ENCODE results near the gene KCTD20. TPM values are rescaled to one million over a fixed set of nuclear protein-coding genes. Genes with fewer than 3 reads are reported as not detected.
A peak's percentile ranks its signal among the peaks of the same experiment; 100 is the strongest.

Gene KCTD20
- polyA plus RNA-seq, 1 donor (not counting 4 experiments of a cell fraction or from before 2014, with no cell fraction given), result 31.8 TPM

DNA sequence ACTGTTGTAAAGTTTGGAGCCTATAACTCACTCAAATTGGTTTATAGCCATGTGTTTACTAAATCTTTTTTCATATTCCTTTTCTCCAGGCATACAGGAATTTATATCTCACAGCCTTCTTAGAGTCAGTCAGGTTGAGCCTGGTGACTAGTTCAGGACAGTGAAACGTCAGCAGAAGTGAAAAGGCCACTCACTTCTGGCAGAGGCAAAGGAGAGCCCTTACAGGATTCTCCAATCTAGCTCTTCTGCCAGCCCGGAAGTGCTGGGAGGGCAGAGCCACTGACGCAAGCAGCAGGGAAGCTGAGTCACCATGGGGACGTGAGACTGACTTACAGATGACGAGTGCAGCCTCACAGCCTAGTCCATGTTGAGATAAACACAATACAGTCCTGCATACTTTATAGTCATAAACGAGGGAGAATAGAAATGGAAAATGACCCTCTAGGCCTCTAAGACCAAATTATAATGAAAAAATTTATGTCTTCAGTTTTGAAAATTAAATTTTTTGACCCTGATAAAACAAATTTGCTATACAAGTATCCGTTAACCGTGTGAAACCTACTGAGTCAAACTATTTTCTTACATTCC lies 1.4 kb upstream of the KCTD20 start:
- no peaks in the 10 kb centered on the region for H3K9me3 ChIP-seq (ENCODE audit: control insufficient read depth, low read depth, low read length)
- FAIRE-seq (peak; percentile 92), DNase-seq (ENCODE audit: low read depth, low spot score) (peak; percentile 87)
- H3K4me3 ChIP-seq (ENCODE audit: control insufficient read depth in 2 of 3, extremely low read depth in 1 of 3, insufficient read depth in 2 of 3, low read depth in 1 of 3, low read length in 3 of 3), result peak overlapping the region in 1 of 3 experiments; percentile 16
- no peaks in the 10 kb centered on the region for H4K20me1 ChIP-seq (ENCODE audit: control insufficient read depth, extremely low read depth, insufficient read depth, low read length)
- peak overlapping the region; percentile 42 for H3K9ac ChIP-seq (ENCODE audit: control insufficient read depth, extremely low read depth, insufficient read depth, low read length)
- H2AFZ ChIP-seq (ENCODE audit: control insufficient read depth, low read length), result peak overlapping the region; percentile 68
- no peaks in the 10 kb centered on the region for H3K36me3 ChIP-seq (ENCODE audit: control insufficient read depth in 2 of 2, extremely low read depth in 1 of 2, insufficient read depth in 2 of 2, low read length in 2 of 2)
- peak overlapping the region; percentile 89 for H3K27ac ChIP-seq (ENCODE audit: control insufficient read depth, insufficient read depth, low read length)
- H3K4me1 ChIP-seq (ENCODE audit: control insufficient read depth, extremely low read depth, insufficient read depth, low read length), result peaks cover 32% of the 10 kb centered on the region
- peak overlapping the region; percentile 57 for H3K4me2 ChIP-seq (ENCODE audit: control insufficient read depth, extremely low read depth, insufficient read depth, low read depth, low read length)
- no peaks in the 10 kb centered on the region for H3K27me3 ChIP-seq (ENCODE audit: control insufficient read depth, extremely low read depth, insufficient read depth, low read length)
- dilution Hi-C loops (cut with MboI; ENCODE audit: extremely low pct_ligation_motif_present, low sequenced_read_pairs), result no loop called here
- H3K79me2 ChIP-seq (ENCODE audit: control insufficient read depth, insufficient read depth, low read length), result peaks cover 24% of the 10 kb centered on the region
- H3K9me1 ChIP-seq (ENCODE audit: control insufficient read depth, extremely low read depth, insufficient read depth, low read length), result peaks cover 3% of the 10 kb centered on the region
- TF ChIP-seq, protein P1, sequence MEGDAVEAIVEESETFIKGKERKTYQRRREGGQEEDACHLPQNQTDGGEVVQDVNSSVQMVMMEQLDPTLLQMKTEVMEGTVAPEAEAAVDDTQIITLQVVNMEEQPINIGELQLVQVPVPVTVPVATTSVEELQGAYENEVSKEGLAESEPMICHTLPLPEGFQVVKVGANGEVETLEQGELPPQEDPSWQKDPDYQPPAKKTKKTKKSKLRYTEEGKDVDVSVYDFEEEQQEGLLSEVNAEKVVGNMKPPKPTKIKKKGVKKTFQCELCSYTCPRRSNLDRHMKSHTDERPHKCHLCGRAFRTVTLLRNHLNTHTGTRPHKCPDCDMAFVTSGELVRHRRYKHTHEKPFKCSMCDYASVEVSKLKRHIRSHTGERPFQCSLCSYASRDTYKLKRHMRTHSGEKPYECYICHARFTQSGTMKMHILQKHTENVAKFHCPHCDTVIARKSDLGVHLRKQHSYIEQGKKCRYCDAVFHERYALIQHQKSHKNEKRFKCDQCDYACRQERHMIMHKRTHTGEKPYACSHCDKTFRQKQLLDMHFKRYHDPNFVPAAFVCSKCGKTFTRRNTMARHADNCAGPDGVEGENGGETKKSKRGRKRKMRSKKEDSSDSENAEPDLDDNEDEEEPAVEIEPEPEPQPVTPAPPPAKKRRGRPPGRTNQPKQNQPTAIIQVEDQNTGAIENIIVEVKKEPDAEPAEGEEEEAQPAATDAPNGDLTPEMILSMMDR (optimal IDR thresholded peaks at IDR 0.05 in 1 of 3, IDR thresholded peaks at IDR 0.05 in 1 of 3, conservative IDR thresholded peaks at IDR 0.05 in 1 of 3; ENCODE audit: extremely low read depth in 1 of 3, insufficient read depth in 2 of 3, low read length in 3 of 3), result no peak
- no peak for TF ChIP-seq EZH2 (IDR thresholded peaks at IDR 0.05; ENCODE audit: low read length)

- Histone ChIP-seq H4K20me1 (ENCODE audit: control insufficient read depth, extremely low read depth, insufficient read depth, low read length) (no peaks in the 10 kb centered on the region), H3K9ac (ENCODE audit: control insufficient read depth, extremely low read depth, insufficient read depth, low read length) (peak overlapping the region; percentile 93), H3K9me3 (ENCODE audit: control insufficient read depth, low read depth, low read length) (no peaks in the 10 kb centered on the region), H3K9me1 (ENCODE audit: control insufficient read depth, extremely low read depth, insufficient read depth, low read length) (peaks cover 3% of the 10 kb centered on the region), H3K4me2 (ENCODE audit: control insufficient read depth, extremely low read depth, insufficient read depth, low read depth, low read length) (peak overlapping the region; percentile 92), H3K4me3 (ENCODE audit: control insufficient read depth in 2 of 3, extremely low read depth in 1 of 3, insufficient read depth in 2 of 3, low read depth in 1 of 3, low read length in 3 of 3) (peak overlapping the region; percentile 68 to 96 (median 96)), H3K27me3 (ENCODE audit: control insufficient read depth, extremely low read depth, insufficient read depth, low read length) (no peaks in the 10 kb centered on the region), H3K79me2 (ENCODE audit: control insufficient read depth, insufficient read depth, low read length) (peaks cover 29% of the 10 kb centered on the region), H2AFZ (ENCODE audit: control insufficient read depth, low read length) (peak overlapping the region; percentile 81), H3K27ac (ENCODE audit: control insufficient read depth, insufficient read depth, low read length) (peak overlapping the region; percentile 89), H3K4me1 (ENCODE audit: control insufficient read depth, extremely low read depth, insufficient read depth, low read length) (peaks cover 32% of the 10 kb centered on the region), H3K36me3 (ENCODE audit: control insufficient read depth in 2 of 2, extremely low read depth in 1 of 2, insufficient read depth in 2 of 2, low read length in 2 of 2) (no peaks in the 10 kb centered on the region)
- TF ChIP-seq EZH2 (IDR thresholded peaks at IDR 0.05; ENCODE audit: low read length), result no peak
- TF ChIP-seq, protein P1 (optimal IDR thresholded peaks at IDR 0.05 in 1 of 3, IDR thresholded peaks at IDR 0.05 in 1 of 3, conservative IDR thresholded peaks at IDR 0.05 in 1 of 3; ENCODE audit: extremely low read depth in 1 of 3, insufficient read depth in 2 of 3, low read length in 3 of 3), result no peak
- dilution Hi-C loops (cut with MboI; ENCODE audit: extremely low pct_ligation_motif_present, low sequenced_read_pairs), result no loop called here
- FAIRE-seq, result no peak
- DNase-seq (ENCODE audit: low read depth, low spot score), result no peak
Measured at GRCh38 chr6:36442103-36442670, 613 bp upstream of the KCTD20 start.
